Eye (tissue), 1 donor: ENCODE data around the gene KIAA0825.
"Not testable (repeated sequence)": the region's sequence is repeated elsewhere in the genome, so short reads cannot be mapped to it uniquely, and the experiment has no call there.

Source experiments
- DNase-seq: peaks from one replicate; pipeline ENCODE4 v3.0.0-alpha.2; 2015

The KIAA0825 gene

DNA sequence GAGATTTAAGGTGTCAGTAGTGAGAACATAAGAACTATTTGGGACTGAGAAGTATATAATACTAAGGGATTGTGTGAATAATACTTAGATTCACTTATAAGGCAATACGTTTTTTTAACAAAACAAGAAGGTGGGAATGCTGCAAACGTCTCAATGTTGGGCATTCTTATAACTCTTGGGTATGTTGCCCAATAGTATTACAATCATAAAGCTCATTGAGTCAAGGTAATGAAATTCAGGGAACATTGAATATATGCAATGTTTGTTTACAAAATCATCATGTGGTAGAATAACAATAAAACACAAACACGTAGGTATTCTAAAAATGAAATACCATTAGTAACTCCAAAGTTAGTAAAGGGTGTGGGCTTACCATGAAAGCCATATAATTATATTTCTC is 400.7 kb downstream of the KIAA0825 start:
- no peak for DNase-seq

DNA sequence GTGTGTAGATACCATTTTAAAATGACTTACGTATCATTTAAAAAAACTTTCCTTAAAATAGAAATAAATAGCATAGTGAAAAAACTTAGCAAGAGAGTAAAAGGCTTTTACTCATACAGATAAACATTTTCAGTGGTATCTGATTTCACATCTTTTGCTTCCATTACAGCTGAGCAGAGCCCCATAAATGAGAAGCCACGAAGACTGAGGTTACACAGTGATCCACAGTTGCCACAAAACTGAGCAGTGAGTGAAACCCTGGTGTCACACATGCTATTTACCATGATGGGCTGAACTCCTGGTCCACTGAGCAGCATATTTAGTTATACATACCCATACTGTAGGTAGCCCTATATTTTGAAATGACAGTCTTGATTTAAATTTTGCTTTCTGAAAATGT is 401.2 kb downstream of the KIAA0825 start:
- no peak for DNase-seq

DNA sequence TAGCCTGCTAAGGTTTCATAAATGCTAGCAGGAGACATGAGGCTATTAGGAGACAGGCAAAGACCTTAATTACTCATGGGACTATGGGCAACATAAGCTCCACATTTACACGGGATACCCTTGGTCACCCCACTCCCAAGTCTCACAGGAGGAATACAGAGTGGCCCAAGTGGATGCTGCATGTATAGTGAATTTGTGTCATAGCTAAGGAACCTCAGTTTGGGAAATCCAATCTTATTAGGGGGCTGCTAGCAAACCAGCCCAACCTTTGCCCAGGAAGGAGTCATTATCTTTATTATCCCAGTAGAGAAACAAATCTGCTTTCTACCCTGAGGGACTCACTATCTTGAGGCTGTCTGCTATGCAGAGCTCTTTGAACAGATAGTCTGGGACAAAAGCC is 405.9 kb downstream of the KIAA0825 start:
- DNase-seq = no peak

DNA sequence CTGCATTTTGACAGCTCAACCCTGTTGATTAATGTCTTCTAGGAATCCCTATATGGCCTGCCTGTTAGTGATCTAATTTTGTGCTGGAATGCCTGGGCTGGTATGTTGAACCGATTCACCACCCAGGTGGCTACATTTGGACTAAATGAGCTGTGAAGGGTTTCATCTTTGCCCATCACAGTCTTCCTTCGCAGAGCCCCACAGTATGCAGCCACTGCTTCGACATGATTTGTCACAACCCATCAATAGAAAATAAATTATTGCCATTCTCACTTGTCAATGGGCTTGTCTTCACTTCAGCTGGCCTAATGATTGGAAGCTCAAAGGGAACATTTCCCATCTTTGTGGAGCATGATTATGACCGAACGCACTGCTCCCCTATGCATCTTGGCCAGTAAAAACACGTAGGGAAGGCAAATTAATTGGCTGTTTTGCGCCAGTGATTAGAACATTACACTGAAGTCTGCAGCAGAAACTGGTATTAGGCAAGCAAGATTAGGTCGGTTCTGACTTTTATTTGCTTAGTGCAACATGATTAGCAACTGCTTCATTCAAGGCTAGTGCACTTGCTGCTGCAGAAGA is 408.5 kb downstream of the KIAA0825 start:
- DNase-seq = peak; percentile 8

DNA sequence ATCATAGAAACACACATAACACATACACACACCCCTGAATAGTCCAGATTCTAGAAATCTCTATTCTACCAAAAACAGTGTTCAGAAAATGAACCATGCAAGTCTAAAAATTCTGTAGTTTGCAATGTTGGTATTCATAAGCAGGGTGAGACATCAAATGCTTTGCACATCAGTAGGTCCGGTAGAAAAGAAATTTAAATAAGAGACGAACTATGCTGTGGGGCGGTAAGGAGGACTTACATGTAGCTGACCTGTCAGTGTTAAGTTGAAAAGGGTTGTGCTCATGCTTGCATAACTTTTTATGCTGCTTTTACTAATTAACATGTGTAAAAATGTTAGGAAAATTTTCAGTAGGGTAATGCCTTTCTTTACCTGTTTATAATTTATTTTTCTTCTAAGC is 409.1 kb downstream of the KIAA0825 start:
- DNase-seq = no peak

DNA sequence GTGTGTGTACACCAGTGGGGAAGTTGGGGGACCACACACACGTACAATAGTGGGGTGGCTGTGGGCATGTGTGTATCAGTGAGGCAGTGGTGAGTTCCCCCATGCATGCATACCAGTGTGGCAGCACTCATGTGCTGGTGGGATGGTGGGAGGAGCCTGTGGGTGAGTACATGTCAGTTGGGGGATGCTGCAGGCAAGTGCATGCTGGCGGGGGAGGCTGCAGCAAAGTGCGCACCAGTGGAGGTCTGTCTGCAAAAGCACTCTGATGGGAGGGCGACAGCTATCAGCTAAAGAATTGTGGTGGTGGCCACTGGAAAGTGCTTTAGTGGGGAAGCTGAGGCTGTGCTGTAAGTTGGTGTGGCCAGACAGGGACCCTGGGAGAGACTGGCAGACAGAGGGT is 418.8 kb downstream of the KIAA0825 start:
- DNase-seq = no peak

DNA sequence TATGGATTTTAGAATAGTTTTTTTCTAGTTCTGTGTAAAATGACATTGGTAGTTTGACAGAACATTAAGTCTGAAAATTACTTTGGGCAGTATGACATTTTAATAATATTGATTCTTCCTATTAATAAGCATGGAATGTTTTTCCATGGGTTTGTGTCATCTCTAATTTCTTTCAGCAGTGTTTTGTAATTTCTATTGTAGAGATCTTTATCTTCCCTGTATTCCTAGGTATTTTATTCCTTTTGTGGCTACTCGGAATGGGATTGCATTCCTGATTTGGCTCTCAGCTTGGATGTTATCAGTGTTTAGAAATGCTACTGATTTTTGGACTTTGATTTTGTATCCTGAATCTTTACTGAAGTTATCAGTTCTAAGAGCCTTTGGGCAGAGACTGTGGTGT is 420.4 kb downstream of the KIAA0825 start:
- no peak for DNase-seq

DNA sequence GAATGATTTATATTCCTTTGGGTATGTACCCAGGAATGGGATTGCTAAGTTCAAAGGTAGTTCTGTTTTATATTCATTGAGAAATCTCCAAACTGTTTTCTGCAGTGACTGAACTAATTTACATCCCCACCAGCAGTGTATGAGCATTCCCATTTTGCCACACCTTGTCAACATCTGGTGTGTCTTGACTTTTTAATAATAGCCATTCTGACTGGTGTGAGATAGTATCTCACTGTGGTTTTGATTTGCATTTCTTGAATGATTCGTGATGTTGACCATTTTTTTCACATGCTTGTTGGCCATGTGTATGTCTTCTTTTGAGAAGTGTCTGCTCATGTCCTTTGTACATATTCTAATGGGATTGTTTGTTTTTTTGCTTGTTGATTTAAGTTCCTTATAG is 421.5 kb downstream of the KIAA0825 start:
- DNase-seq = no peak

DNA sequence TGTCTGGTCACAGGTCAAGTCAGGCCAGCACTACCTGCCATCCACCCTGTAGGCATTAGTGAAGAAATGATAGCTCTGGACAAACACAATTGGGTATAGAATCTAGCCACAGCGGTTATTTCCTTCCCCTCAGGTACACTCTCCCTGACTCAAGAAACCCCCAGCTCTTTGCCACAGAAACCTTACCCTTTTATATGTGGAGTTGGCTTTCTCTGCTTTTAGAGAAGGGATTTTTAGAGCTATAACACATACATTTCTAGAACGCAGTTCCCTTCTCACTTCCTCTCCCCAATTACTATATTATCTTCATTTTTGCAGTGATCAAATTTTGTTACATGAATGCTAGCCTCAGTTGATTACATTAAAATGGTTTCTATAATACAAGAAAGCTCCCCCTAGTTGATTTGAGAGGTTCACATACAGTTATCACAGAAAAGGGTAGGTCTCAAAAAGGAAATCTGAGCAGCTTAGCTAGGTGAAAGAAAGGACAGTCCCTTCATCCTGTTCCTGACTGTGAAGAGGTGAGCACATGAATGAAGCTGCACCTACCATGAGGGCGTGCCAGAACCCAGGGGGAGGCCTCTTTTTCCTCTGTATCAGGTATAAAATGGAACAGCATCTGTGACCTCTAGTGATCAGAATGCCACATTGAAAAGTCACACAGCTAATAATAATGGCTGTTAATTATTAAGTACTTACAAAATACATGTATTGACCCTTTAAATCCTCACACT is 425.6 kb downstream of the KIAA0825 start:
- DNase-seq = no peak

DNA sequence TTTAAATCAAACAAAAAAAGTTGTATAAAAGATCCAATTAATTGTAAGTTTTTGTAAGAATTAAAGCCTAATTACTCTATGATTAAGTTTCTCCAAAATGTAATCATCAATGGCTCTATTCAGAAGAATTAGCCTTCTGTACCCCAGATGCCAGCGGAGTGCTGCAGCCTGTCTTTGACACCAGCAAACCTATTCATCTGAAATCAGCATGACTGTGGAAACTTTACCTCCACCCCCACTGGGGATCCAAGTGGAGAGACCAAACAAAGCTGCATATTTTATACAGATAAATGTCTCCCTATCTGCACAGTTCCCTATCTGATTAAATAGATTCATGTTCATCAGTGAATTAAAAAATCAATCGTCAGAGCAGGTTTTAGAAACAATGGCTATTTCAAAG is 426.8 kb downstream of the KIAA0825 start:
- no peak for DNase-seq

DNA sequence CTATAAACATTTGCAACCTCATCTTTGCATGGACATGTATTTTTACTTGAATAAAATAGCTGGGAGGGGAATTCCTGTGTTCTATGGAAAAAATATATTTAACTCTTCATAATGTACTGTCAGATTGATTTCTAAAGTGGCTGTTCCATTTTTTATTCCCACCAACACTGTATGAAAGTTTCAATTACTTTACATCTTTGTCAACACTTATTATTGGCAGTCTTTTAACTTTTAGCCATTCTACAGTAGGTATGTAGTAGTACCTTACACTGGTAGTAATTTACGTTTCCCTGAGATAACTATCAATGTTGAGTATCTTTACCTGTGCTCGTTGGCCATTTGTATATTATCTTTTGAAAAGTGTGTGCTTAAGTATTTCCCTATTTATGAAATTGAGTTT is 429.7 kb downstream of the KIAA0825 start:
- no peak for DNase-seq

DNA sequence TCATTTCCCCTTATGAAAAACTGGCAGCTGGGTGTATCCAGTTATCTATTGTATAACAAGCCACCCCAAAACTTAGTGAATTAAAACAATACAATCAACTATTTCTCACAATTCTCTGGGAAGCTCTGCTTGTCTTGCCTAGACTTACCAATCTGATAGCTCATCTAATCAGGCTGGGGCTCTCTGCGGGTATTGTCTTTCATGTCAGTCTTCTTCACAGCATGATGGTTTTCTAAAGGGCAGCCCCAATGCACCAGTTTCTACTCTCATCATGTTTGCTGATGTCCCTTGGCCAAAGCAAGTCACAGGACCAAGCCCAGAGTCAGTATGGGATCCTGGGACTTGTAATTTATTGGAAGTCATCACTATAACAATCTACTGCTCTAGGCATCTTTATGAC is 433.5 kb downstream of the KIAA0825 start:
- no peak for DNase-seq

DNA sequence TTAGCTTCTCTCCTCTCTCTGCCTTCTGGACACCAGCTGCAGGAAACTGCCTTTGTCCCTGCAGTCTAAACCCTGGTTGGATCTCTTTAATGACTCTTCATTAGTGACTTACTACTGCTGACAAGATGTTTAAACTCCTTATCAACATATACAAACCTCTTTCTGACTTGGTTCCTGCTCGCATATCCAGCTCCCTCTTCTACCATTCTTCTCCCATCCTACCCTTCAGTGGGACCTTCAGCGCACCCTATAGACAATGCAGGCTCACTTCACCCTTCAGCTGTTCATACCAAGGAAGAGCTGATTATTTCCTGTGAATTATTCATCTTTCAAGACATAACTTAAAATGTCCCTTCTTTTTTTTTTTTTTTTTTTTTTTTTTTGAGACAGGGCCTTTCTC is 436.5 kb downstream of the KIAA0825 start:
- no peak for DNase-seq

DNA sequence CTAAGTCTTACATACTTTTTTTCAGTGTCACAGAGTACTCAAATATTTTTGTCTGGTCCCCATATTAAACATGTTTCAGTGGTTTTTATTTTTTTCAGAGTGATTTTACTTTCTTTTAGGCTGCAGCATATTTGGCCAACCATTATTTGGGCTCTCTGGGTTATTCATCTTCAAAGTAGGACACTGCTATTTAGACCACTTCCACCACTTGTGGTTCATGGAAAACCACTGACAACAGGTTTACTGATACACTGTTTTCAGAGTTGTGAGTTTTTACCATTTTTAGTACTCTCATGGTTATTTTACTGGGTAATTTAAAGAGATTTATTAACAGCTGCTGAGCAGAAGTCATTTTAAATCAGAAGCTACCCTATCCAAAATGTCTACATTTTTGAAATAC is 437.6 kb downstream of the KIAA0825 start:
- DNase-seq = no peak

DNA sequence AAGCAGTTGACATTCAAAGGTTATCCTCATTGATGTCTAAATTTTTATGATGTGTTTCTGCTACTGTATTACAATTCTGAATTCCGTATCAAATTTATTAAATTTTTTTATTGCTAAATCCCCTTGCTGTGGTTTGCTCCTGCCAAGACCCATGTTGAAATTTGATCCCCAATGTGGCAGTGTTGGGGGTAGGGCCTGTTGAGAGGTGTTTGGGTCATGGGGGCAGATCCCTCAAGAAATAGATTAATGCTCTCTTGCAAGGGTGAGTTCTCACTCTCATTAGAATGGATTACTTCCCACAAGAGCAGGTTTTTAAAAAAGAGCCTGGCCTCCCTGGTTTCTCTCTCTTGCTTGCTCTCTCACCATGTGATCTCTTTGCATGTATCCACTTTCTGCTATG is 442.5 kb downstream of the KIAA0825 start:
- DNase-seq = no peak

DNA sequence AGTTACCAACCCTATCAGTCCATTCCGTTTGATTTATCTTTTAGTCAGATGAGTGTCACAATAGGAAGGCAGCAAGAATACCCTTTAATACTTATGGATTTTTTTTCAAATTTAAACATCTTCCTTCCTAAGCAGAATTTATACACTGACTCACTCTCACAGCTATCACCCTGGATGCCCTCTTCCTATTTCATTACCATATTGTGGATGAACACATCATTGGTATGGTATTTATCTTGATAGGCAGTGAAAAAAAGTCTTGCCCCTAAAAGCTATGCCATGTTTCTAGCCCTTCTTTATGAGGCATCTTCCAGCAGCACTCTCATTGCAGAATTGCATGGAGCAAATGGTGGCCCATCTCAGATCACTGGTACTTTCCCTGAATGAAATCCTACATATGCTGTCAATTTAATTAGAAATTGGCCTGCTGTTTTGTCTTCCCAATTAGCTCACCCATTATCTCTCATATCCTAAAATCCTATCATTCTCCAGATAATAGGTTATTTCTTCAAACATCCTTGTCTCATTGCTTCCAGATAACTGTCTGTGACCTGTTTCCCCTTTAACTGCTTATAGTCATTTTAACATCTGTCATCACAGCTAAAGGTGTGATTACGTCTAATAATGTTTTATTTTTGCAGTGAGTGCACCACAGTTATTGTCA is 443.5 kb downstream of the KIAA0825 start:
- no peak for DNase-seq

DNA sequence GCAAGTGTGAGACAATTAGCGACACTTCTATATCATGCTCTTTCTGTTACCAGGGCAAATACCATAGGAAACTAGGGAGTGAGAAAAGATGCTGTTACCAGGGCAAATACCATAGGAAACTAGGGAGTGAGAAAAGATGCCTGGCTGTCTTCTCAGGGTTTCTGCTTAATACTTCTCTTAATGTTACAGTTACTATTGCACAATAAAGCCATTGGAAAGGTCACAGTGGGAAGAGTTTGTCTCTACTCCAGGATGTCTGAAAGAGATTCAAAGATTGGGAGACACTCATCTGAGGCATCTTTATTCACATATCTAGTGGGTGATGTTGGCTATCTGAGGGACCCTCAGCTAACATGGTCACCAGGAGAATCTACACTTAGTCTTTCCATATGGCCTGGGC is 445.3 kb downstream of the KIAA0825 start:
- DNase-seq = no peak

DNA sequence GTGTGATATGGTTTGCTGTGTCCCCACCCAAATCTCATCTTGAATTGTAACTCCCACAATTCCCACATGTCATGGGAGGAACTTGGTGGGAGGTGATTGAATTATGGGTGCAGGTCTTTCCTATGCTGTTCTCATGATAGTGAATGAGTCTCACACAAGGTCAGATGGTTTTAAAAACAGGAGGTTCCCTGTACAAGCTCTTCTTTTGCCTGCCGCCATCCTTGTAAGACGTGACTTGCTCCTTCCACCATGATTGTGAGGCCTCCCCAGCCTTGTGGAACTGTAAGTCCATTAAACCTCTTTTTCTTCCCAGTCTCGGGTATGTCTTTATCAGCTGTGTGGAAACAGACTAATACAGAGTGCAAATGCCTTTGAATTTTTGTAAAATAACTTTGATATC is 447.3 kb downstream of the KIAA0825 start:
- not testable (repeated sequence) for DNase-seq

DNA sequence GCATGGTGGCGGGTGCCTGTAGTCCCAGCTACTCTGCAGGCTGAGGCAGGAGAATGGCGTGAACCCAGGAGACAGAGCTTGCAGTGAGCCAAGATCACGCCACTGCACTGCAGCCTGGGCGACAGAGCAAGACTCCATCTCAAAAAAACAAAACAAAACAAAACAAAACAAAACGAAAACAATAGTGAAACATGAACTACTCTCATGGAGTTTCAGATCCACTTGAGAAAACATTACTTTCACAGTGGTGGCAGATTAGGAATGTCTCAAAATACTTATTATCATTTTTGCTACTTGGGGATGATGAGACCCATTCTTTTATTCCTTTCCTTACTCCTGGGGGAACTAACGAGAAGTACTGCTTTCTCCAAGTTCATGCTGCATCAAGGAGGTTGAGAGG is 448.2 kb downstream of the KIAA0825 start:
- not testable (repeated sequence) for DNase-seq

DNA sequence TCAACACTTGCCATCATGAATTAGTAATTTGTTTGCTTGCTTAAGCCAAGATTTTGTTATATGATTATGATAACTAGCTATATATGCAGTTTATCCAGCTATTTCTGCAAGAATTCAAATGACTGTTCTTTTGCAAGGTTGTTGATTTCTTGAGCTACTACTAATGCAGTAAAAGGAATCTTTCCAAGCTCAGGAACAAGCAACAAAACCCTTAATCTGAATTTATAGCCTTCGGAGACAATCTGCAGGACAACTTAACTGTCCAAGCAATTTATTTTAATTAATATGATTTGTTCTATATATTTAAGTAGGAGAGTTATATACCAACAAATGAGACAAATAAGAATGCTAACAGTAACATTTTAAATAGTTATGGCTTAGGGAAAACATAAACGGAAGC is 450.3 kb downstream of the KIAA0825 start:
- DNase-seq = no peak

DNA sequence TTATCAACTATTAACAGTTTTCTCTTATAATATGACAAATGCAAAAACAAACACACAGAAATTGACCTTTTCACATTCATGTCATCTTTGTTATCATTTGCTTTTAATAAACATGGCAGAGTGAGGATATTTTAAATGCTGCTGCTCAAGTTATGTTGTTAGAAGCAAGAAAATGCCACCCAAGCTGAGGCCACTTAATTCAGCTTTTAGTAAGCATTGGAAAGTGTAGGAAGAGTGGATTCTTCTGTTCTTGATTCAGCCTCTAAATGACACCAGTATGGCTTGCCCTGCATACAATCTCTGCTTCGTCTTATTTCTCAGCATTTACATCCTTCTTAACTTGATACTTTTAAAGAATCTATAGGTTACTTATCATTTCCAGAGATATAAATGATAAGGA is 456.6 kb downstream of the KIAA0825 start:
- DNase-seq = no peak

DNA sequence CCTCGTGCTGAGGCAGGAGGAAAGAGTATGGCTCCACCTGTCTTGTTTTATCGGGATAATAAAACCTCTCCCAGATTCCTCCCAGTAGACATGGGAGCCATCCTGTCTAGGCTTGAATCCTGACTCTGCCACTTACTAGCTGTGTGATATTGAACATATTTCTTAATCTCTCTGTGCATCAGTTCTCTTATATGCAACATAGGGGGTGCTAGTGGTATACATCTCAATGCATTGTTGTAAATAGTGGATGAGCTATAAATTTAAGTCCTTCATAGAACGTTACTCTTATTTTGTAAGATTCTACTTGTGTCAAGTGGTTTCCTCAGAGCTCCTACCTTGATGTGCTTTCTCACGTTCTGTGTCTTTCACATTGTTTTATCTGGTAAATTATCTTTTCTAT is 459.3 kb downstream of the KIAA0825 start:
- DNase-seq = no peak

DNA sequence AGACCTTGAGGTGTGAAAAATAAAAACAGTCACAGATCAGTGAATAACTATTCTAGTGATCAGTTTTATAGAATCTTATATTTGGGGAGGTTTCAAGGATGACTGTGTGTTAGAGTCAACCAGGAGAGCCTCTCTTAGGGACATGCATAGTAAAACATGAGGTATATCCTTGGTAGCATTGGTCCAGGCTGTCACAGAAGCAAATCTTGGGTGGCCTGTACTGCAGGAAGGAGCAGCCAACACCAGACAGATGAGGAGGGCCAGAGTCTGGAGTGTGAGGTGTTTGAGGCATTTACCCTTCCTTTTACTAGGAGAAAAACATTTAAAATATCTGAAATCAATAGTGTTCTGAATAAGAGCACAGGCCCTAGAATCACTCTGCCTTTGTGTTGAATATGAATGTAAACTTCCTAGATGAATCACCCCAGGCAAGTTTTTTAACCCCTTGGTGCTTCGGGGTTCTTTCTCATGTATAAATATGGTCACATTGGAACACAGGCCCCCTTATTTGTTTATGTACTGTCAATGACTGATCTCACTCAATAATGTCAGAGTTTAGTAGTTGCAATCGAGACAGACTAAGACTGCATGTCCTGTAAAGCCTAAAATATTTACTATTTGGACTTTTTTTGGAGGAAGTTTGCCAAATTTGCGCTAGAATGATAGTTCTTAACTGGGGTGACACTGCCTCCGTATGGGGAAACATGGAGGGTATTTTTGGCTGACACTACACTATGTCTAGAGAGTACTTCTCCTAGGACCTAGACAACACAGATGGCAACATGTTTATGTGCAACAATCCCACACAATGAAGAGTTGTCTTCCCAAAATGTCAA is 460.5 kb downstream of the KIAA0825 start:
- DNase-seq = no peak

DNA sequence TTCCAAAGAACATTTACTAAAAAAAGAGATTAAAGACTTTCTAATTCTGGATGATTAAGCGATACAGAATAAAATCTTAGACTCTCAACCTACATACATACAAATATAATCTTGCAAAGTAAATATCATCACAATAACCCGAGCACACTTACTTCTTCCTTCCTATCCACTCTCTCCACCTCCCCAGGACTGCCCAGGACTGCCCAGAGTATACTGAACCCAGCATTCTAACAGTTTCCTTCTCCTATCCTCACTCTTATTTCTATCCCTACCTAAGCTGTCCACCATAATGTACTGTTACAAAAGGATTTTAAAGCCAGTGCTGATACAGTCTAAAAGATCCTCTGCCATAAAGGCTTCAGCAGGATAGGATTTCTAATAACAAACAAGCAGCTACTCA is 463.7 kb downstream of the KIAA0825 start:
- no peak for DNase-seq
